Thyroid gland (tissue), 4 donors: ENCODE results near the gene JAKMIP2. TPM values are rescaled to one million over a fixed set of nuclear protein-coding genes. Genes with fewer than 3 reads are reported as not detected.

Experiments
- DNase-seq, 2 donors: peaks; one replicate each; pipeline ENCODE4 v3.0.0-alpha.2; 2019
- H3K27ac ChIP-seq, 3 donors: fragments of 200-600 bp; sonication (generic); 1 replicate in 2 of 3; 2 replicates in 1 of 3; pipeline ENCODE4 v1.5.1; 2016 to 2019; ENCODE audit warnings: mild to moderate bottlenecking in 1 of 3, moderate library complexity in 1 of 3
- H3K27me3 ChIP-seq: fragments of 200-600 bp; sonication (generic); one replicate; pipeline ENCODE4 v1.5.1; 2019
- H3K36me3 ChIP-seq, 2 donors: fragments of 200-600 bp; sonication (generic); one replicate each; pipeline ENCODE4 v1.5.1; 2016 to 2019
- H3K4me1 ChIP-seq, 2 donors: fragments of 200-600 bp; sonication (generic); one replicate each; pipeline ENCODE4 v1.5.1; 2017 to 2019
- H3K4me3 ChIP-seq, 3 donors: fragments of 200-600 bp; sonication (generic); replicated peaks in 1 of 3; 1 replicate in 2 of 3; 2 replicates in 1 of 3; pipeline ENCODE4 v1.5.1; 2016; ENCODE audit warnings: mild to moderate bottlenecking in 1 of 3
- H3K9me3 ChIP-seq: fragments of 200-600 bp; sonication (generic); one replicate; pipeline ENCODE4 v1.5.1; 2017
- CTCF ChIP-seq, 6 experiments: fragments of 200-600 bp in 3 of 6; fragments of 450-650 bp in 3 of 6; sonication (generic) in 3 of 6; IDR thresholded peaks; one replicate each; pipeline ENCODE4 v1.5.1; 2016 to 2019; ENCODE audit warnings: antibody characterized with exemption in 6 of 6, mild to moderate bottlenecking in 2 of 6, inconsistent platforms in 1 of 6, moderate library complexity in 1 of 6
- POLR2A ChIP-seq, 2 donors: fragments of 450-650 bp; IDR thresholded peaks; one replicate each; pipeline ENCODE4 v1.6.1; 2017; ENCODE audit warnings: antibody characterized with exemption in 2 of 2, mild to moderate bottlenecking in 2 of 2, moderate library complexity in 1 of 2
- WGBS, 2 donors: methylation state at CpG; one replicate each; pipeline ENCODE4 v1.1.5; 2017; 5-methylcytosine and 5-hydroxymethylcytosine counted together
- intact Hi-C: fragments of 100-400 bp; cut with DNase I; formaldehyde crosslinking; loops from one replicate; pipeline ENCODE4 v1.15.1; 2023
- total RNA-seq, 4 donors: library from RNA; depleted of rRNA; stranded (reverse); fragments of >200 nt; gene quantifications; one replicate each; pipeline ENCODE4 v1.2.3, GENCODE V29; 2016

JAKMIP2 gene
- total RNA-seq, 4 donors from 2014 or later: under 0.01 to 0.75 (median 0.38) TPM

GRCh38 chr5:147754372-147755122, 28.0 kb downstream of the JAKMIP2 start:
- no peaks in the 10 kb centered on the region for H3K27me3 ChIP-seq
- no peak overlapping the region for H3K27ac ChIP-seq
- no peak overlapping the region for H3K4me3 ChIP-seq
- no peaks in the 10 kb centered on the region for H3K4me1 ChIP-seq
- no peak for DNase-seq
- WGBS, 2 donors: 89 to 90% methylated on average over 3 of the region's 3 CpGs
- TF ChIP-seq CTCF (IDR thresholded peaks at IDR 0.05) (no peak), POLR2A (IDR thresholded peaks at IDR 0.05) (no peak)
- H3K36me3 ChIP-seq: no peaks in the 10 kb centered on the region
- intact Hi-C loops: no loop called here
- H3K9me3 ChIP-seq: no peaks in the 10 kb centered on the region

- Histone ChIP-seq H3K36me3 (no peaks in the 10 kb centered on the region), H3K27ac (no peak overlapping the region), H3K27me3 (no peaks in the 10 kb centered on the region), H3K9me3 (no peaks in the 10 kb centered on the region), H3K4me1 (no peaks in the 10 kb centered on the region), H3K4me3 (no peak overlapping the region)
- no peak for DNase-seq
- WGBS, 2 donors: 88 to 91% methylated on average over 1 of the region's 1 CpG
- intact Hi-C loops: no loop called here
- no peak for TF ChIP-seq CTCF (IDR thresholded peaks at IDR 0.05)
- TF ChIP-seq POLR2A (IDR thresholded peaks at IDR 0.05): no peak
Observed at GRCh38 chr5:147753765-147754164, 28.8 kb downstream of the JAKMIP2 start.

- H3K4me1 ChIP-seq: no peaks in the 10 kb centered on the region
- WGBS, 2 donors: 96 to 97% methylated on average over 3 of the region's 3 CpGs
- H3K9me3 ChIP-seq: no peaks in the 10 kb centered on the region
- no peaks in the 10 kb centered on the region for H3K36me3 ChIP-seq
- DNase-seq: no peak
- TF ChIP-seq POLR2A (IDR thresholded peaks at IDR 0.05) (no peak), CTCF (IDR thresholded peaks at IDR 0.05) (no peak)
- intact Hi-C loops: no loop called here
- no peaks in the 10 kb centered on the region for H3K27me3 ChIP-seq
- H3K4me3 ChIP-seq: no peak overlapping the region
- H3K27ac ChIP-seq: no peak overlapping the region
Observed at GRCh38 chr5:147752666-147753290, 29.8 kb downstream of the JAKMIP2 start.

GRCh38 chr5:147752033-147752432, 30.5 kb downstream of the JAKMIP2 start:
- DNase-seq: no peak
- 54 to 69% methylated on average over 2 of the region's 2 CpGs for WGBS, 2 donors
- Histone ChIP-seq H3K36me3 (no peaks in the 10 kb centered on the region), H3K27ac (no peak overlapping the region), H3K27me3 (no peaks in the 10 kb centered on the region), H3K9me3 (no peaks in the 10 kb centered on the region), H3K4me3 (no peak overlapping the region), H3K4me1 (no peaks in the 10 kb centered on the region)
- no peak for TF ChIP-seq POLR2A (IDR thresholded peaks at IDR 0.05)
- TF ChIP-seq CTCF (IDR thresholded peaks at IDR 0.05): no peak
- intact Hi-C loops: no loop called here

GRCh38 chr5:147751156-147751830, 31.2 kb downstream of the JAKMIP2 start:
- Histone ChIP-seq H3K36me3 (no peaks in the 10 kb centered on the region), H3K9me3 (no peaks in the 10 kb centered on the region), H3K4me1 (no peaks in the 10 kb centered on the region), H3K4me3 (no peak overlapping the region), H3K27me3 (no peaks in the 10 kb centered on the region), H3K27ac (no peak overlapping the region)
- WGBS, 2 donors: 81 to 82% methylated on average over 13 of the region's 13 CpGs
- TF ChIP-seq CTCF (IDR thresholded peaks at IDR 0.05) (no peak), POLR2A (IDR thresholded peaks at IDR 0.05) (no peak)
- intact Hi-C loops: no loop called here
- no peak for DNase-seq
